MM.1S (cell line): ENCODE results near the gene EID2B.

Experiments
- DNase-seq: peaks from one replicate; pipeline ENCODE4 v3.0.0-alpha.2; 2015
- H2AFZ ChIP-seq: fragments of 300-600 bp; sonication (generic); 2 replicates; pipeline ENCODE4 v1.6.0; 2016; ENCODE audit warnings: antibody characterized with exemption, low read length
- H3F3A ChIP-seq: fragments of 300-600 bp; sonication (generic); 2 replicates; pipeline ENCODE4 v1.6.1; 2016; ENCODE audit warnings: mild to moderate bottlenecking, antibody characterized with exemption, low read length, moderate library complexity, mixed read lengths; ENCODE audit not compliant: insufficient read depth
- H3K27ac ChIP-seq: fragments of 300-600 bp; sonication (generic); 2 replicates; pipeline ENCODE4 v1.5.1; 2016; ENCODE audit warnings: mild to moderate bottlenecking, low read length
- H3K27me3 ChIP-seq: fragments of 300-600 bp; sonication (generic); replicated peaks from 2 replicates; pipeline ENCODE4 v1.6.0; 2016; ENCODE audit warnings: low read length; ENCODE audit not compliant: insufficient read depth
- H3K36me3 ChIP-seq: fragments of 300-600 bp; sonication (generic); replicated peaks from 2 replicates; pipeline ENCODE4 v1.6.1; 2016; ENCODE audit warnings: mild to moderate bottlenecking, low read length, mixed read lengths; ENCODE audit not compliant: insufficient read depth
- H3K4me1 ChIP-seq: fragments of 300-600 bp; sonication (generic); 2 replicates; pipeline ENCODE4 v1.6.1; 2016; ENCODE audit warnings: low read length, mixed read lengths
- H3K4me2 ChIP-seq: fragments of 300-600 bp; sonication (generic); 2 replicates; pipeline ENCODE4 v1.6.0; 2016; ENCODE audit warnings: low read depth, low read length
- H3K4me3 ChIP-seq: fragments of 300-600 bp; sonication (generic); 2 replicates; pipeline ENCODE4 v1.5.1; 2016; ENCODE audit warnings: low read length, mixed read lengths
- H3K79me2 ChIP-seq: fragments of 300-600 bp; sonication (generic); 2 replicates; pipeline ENCODE4 v1.6.1; 2016; ENCODE audit warnings: mixed run types, low read length, mixed read lengths
- H3K9ac ChIP-seq: fragments of 300-600 bp; sonication (generic); 2 replicates; pipeline ENCODE4 v1.6.1; 2016; ENCODE audit warnings: low read length, mixed read lengths
- H3K9me2 ChIP-seq: fragments of 300-600 bp; sonication (generic); replicated peaks from 2 replicates; pipeline ENCODE4 v1.6.1; 2016; ENCODE audit warnings: mild to moderate bottlenecking, low read length, mixed read lengths; ENCODE audit not compliant: insufficient read depth
- H3K9me3 ChIP-seq: fragments of 300-600 bp; sonication (generic); replicated peaks from 2 replicates; pipeline ENCODE4 v1.6.1; 2016; ENCODE audit warnings: mild to moderate bottlenecking, low read length, mixed read lengths; ENCODE audit not compliant: insufficient read depth
- H4K20me1 ChIP-seq: fragments of 300-600 bp; sonication (generic); 2 replicates; pipeline ENCODE4 v1.6.1; 2016; ENCODE audit warnings: mild to moderate bottlenecking, low read length, moderate library complexity, mixed read lengths; ENCODE audit not compliant: insufficient read depth
- EZH2 ChIP-seq: fragments of 300-600 bp; sonication (generic); optimal IDR thresholded peaks from 2 replicates; pipeline ENCODE3; 2017; ENCODE audit warnings: low read depth, mild to moderate bottlenecking, antibody characterized with exemption, low read length, mixed read lengths
- EZH2phosphoT487 ChIP-seq: fragments of 300-600 bp; sonication (generic); IDR thresholded peaks from 2 replicates; pipeline ENCODE4 v1.6.1; 2018; ENCODE audit warnings: antibody characterized with exemption, low read length
- TF ChIP-seq, protein P1 (sequence below): fragments of 300-600 bp; sonication (generic); IDR thresholded peaks from 2 replicates; pipeline ENCODE4 v1.5.1; 2016; ENCODE audit warnings: antibody characterized with exemption, low read length, mixed read lengths

The EID2B gene

DNA sequence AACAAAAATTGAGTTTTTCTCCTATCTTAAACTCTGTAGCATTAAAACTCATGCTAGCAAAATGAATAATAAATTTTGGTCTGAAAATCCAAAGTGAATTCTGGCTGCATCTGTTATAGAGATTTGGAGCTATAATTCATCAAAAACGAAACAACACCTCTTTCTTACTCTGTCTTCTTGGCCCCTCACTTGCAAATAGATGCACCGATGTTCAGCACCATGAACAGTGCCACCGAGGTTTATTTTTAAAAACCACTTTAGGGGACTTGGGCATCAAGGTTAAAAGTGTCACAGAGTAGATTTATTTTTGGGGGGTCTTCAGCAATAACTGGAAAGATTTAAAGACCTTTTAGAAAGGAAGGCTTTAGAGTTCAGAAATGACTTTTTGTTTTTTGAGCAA is 33.4 kb upstream of the EID2B start:
- no peak for DNase-seq
- Histone ChIP-seq H3K9ac (no peak overlapping the region), H3K9me2 (no peaks in the 10 kb centered on the region), H4K20me1 (no peaks in the 10 kb centered on the region), H3K27me3 (no peaks in the 10 kb centered on the region), H3K36me3 (no peaks in the 10 kb centered on the region), H3F3A (no peaks in the 10 kb centered on the region), H3K79me2 (no peaks in the 10 kb centered on the region), H3K4me3 (no peak overlapping the region), H3K27ac (no peak overlapping the region), H3K4me1 (no peaks in the 10 kb centered on the region), H3K4me2 (no peak overlapping the region), H2AFZ (no peak overlapping the region), H3K9me3 (no peaks in the 10 kb centered on the region)
- TF ChIP-seq EZH2 (no peak), EZH2phosphoT487 (no peak)
- TF ChIP-seq, protein P1, sequence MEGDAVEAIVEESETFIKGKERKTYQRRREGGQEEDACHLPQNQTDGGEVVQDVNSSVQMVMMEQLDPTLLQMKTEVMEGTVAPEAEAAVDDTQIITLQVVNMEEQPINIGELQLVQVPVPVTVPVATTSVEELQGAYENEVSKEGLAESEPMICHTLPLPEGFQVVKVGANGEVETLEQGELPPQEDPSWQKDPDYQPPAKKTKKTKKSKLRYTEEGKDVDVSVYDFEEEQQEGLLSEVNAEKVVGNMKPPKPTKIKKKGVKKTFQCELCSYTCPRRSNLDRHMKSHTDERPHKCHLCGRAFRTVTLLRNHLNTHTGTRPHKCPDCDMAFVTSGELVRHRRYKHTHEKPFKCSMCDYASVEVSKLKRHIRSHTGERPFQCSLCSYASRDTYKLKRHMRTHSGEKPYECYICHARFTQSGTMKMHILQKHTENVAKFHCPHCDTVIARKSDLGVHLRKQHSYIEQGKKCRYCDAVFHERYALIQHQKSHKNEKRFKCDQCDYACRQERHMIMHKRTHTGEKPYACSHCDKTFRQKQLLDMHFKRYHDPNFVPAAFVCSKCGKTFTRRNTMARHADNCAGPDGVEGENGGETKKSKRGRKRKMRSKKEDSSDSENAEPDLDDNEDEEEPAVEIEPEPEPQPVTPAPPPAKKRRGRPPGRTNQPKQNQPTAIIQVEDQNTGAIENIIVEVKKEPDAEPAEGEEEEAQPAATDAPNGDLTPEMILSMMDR = no peak

DNA sequence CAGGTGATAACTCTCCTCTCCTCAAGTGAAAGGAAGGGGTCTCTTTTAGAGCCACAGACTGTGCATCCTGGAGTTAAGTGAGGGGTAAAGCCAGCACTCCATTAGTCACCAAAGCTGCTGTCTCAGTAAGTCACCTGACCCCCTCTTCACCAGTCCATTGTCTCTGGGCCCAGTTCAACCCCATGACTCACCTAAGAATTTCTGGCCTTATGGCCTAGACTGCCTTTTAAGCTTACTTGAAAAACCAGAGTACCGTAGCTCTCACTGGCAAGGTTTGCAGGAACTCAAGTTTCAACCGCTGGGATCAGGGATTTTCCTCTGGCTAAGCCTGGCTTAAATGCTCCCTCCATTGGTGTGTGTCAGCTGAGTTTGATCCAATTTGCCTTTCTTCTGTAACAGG is 30.8 kb upstream of the EID2B start:
- H4K20me1 ChIP-seq = no peaks in the 10 kb centered on the region
- no peak overlapping the region for H3K9ac ChIP-seq
- H3K4me3 ChIP-seq = no peak overlapping the region
- H3K9me3 ChIP-seq = no peaks in the 10 kb centered on the region
- no peaks in the 10 kb centered on the region for H3K9me2 ChIP-seq
- DNase-seq = no peak
- no peaks in the 10 kb centered on the region for H3K36me3 ChIP-seq
- H3K4me2 ChIP-seq = no peak overlapping the region
- H2AFZ ChIP-seq = no peak overlapping the region
- H3K4me1 ChIP-seq = peaks cover 5% of the 10 kb centered on the region
- no peaks in the 10 kb centered on the region for H3K27me3 ChIP-seq
- no peak overlapping the region for H3K27ac ChIP-seq
- TF ChIP-seq, protein P1 = no peak
- no peak for TF ChIP-seq EZH2phosphoT487
- no peak for TF ChIP-seq EZH2
- H3F3A ChIP-seq = no peaks in the 10 kb centered on the region
- no peaks in the 10 kb centered on the region for H3K79me2 ChIP-seq

DNA sequence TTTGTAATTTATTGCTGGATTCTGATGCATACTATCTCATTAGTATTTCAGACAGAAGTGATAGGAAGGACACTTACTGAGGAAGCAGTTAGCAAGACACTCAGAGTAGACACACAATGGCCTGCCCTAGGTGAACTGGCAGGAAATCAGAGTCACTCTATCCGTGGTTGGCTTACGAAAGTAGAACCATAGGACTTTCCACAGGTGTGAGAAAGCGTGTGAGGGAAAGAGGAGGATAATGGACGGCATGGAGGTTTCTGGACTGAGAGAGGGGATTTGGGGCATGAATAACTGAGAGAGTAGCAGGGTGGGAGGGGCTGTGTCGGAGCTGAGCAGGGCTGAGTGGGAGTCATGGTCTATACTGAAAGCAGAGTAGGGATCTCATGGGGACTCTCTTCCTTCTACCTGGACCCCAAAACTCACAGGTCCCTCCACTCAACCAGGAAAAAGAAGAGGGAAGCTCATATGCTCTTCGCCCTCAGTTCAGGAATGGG is 26.0 kb upstream of the EID2B start:
- no peak overlapping the region for H2AFZ ChIP-seq

More for the DNA sequence above, 26.0 kb upstream of the EID2B start:
- Histone ChIP-seq H3K27me3 (no peaks in the 10 kb centered on the region), H3K79me2 (no peaks in the 10 kb centered on the region), H3K9me3 (no peaks in the 10 kb centered on the region), H3K4me2 (peak overlapping the region; percentile 51), H3F3A (peaks cover 11% of the 10 kb centered on the region), H3K9ac (no peak overlapping the region), H3K36me3 (no peaks in the 10 kb centered on the region), H3K27ac (no peak overlapping the region), H3K4me1 (peaks cover 18% of the 10 kb centered on the region), H4K20me1 (no peaks in the 10 kb centered on the region), H3K9me2 (no peaks in the 10 kb centered on the region), H3K4me3 (0 out of 2 replicates have a peak overlapping the region, but pooled peaks have one; percentile 9)
- DNase-seq = peak; percentile 19
- TF ChIP-seq, protein P1 = no peak
- TF ChIP-seq EZH2phosphoT487 = no peak
- TF ChIP-seq EZH2 = no peak
